Measurements from ENCODE around the gene SLC35A5. TPM values are rescaled to one million over a fixed set of nuclear protein-coding genes. Genes with fewer than 3 reads are reported as not detected.
"Not testable (repeated sequence)": the region's sequence is repeated elsewhere in the genome, so short reads cannot be mapped to it uniquely, and the experiment has no call there.

SLC35A5 gene, protein sequence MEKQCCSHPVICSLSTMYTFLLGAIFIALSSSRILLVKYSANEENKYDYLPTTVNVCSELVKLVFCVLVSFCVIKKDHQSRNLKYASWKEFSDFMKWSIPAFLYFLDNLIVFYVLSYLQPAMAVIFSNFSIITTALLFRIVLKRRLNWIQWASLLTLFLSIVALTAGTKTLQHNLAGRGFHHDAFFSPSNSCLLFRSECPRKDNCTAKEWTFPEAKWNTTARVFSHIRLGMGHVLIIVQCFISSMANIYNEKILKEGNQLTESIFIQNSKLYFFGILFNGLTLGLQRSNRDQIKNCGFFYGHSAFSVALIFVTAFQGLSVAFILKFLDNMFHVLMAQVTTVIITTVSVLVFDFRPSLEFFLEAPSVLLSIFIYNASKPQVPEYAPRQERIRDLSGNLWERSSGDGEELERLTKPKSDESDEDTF
- 73.5 and 81.5 TPM in 2 replicates for total RNA-seq (ENCODE audit: low replicate concordance)

DNA sequence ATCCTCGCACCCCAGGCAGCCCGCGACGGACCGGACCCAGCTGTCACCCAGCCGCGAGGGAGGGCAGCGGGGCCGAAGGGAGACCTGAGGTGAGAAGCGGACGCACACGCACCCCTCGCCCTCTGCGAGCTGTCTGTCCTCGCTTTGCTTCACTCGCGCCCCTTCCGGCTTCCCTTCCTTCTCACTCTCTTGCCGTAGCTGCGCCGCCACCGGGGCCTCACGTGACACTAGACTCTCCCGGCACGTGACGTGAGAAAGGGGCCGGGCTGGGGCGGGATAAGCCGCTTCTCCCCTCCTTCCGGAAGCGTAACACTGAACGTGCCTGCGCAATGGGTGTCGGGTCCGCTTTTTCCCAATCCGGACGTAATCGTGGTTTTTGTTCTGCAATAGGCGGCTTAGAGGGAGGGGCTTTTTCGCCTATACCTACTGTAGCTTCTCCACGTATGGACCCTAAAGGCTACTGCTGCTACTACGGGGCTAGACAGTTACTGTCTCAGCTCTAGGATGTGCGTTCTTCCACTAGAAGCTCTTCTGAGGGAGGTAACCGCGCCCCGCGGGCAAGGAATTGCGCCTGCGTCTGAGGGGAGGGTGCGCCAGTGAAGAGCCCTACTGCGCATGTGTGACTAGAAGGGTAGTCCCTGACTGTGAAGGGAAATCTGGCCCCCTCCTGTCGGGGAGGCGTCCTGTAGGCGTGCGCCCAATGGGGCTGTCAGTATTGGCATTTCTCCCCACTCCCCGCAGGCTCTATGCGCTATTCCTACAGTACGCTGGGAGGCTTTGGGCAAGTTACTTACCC lies at the start of gene SLC35A5, which contains the start of gene ATG3:
TSS of gene SLC35A5 (plus strand) at position 312 of the 796 bp plus-strand sequence. CDS start 1,359 bp downstream, outside the sequence.
TSS of gene ATG3 (minus strand) at position 229 of the 796 bp plus-strand sequence. CDS start 434 bp downstream, outside the sequence.
- peak; percentile 98 for DNase-seq (ENCODE audit: low read depth)
- H3K4me3 ChIP-seq (ENCODE audit: low read depth, low read length), result peak within 1 kb of the TSS; percentile 99
- TF ChIP-seq, protein P1, sequence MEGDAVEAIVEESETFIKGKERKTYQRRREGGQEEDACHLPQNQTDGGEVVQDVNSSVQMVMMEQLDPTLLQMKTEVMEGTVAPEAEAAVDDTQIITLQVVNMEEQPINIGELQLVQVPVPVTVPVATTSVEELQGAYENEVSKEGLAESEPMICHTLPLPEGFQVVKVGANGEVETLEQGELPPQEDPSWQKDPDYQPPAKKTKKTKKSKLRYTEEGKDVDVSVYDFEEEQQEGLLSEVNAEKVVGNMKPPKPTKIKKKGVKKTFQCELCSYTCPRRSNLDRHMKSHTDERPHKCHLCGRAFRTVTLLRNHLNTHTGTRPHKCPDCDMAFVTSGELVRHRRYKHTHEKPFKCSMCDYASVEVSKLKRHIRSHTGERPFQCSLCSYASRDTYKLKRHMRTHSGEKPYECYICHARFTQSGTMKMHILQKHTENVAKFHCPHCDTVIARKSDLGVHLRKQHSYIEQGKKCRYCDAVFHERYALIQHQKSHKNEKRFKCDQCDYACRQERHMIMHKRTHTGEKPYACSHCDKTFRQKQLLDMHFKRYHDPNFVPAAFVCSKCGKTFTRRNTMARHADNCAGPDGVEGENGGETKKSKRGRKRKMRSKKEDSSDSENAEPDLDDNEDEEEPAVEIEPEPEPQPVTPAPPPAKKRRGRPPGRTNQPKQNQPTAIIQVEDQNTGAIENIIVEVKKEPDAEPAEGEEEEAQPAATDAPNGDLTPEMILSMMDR (IDR thresholded peaks at IDR 0.05; ENCODE audit: insufficient read depth, low read length), result no peak

DNA sequence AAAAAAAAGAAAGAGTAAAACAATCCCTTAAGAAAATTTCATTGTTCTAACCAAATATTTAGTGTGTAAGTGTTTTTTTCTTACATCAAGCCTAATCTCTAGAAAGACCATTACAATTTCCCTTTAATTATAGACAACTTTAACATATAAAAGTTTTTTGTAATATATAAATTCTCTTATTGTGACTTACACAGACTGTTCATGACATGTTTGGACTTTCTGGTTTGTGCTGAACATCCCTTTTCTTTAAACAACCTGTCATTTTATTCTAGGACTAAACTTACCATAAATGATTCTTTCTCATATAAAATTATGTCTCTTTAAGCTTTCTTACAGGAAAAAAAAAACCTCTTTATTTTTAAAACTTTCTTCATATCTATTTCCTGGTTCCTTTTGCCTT lies 49.5 kb upstream of the SLC35A5 start:
- DNase-seq (ENCODE audit: low read depth), result no peak
- no peak overlapping the region for H3K4me3 ChIP-seq (ENCODE audit: low read depth, low read length)
- TF ChIP-seq, protein P1 (IDR thresholded peaks at IDR 0.05; ENCODE audit: insufficient read depth, low read length), result no peak

DNA sequence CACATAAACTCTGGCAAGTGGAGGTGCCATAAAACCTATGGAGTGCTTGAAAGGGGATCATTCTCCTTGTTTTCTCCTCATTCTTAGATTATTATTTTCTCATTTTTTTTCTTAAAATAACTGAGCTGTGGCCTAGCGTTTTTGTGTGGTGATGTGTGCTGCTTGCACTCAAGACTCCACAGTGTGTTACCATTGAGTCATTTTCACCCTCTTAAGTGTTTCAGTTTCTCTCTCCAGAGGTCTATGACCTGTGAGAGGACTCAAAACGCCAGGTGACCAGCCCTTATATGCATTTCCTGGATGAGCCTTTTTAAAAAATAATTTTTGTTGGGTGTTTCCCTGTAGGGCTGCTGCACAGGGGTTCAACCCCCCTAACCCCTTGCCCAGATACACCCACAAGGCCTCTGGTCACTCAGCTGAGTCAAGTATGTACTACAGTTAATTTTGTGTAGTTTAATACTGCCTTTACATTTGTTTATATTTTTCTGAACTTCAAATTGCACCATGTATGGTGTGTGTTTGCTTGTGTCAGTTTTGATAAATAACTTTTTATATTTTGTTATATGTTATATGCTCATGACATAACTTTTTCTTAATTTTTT lies 47.2 kb upstream of the SLC35A5 start:
- peak; percentile 24 for DNase-seq (ENCODE audit: low read depth)
- TF ChIP-seq, protein P1 (IDR thresholded peaks at IDR 0.05; ENCODE audit: insufficient read depth, low read length), result no peak
- H3K4me3 ChIP-seq (ENCODE audit: low read depth, low read length), result no peak overlapping the region

DNA sequence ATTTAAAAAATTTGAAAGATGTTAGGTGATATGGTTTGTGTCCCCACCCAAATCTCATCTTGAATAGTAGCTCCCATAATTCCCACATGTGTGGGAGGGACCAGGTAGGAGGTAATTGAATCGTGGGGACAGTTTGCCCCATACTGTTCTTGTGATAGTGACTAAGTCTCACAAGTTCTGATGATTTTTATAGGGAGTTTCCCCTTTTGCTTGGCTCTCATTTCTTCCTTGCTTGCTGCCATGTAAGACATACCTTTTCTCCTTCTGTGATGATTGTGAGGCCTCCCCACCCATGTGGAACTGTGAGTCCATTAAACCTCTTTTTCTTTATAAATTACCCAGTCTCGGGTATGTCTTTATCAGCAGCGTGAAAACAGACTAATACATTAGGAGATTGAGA lies 42.9 kb upstream of the SLC35A5 start:
- H3K4me3 ChIP-seq (ENCODE audit: low read depth, low read length), result not testable (repeated sequence)
- peak; percentile 46 for DNase-seq (ENCODE audit: low read depth)

DNA sequence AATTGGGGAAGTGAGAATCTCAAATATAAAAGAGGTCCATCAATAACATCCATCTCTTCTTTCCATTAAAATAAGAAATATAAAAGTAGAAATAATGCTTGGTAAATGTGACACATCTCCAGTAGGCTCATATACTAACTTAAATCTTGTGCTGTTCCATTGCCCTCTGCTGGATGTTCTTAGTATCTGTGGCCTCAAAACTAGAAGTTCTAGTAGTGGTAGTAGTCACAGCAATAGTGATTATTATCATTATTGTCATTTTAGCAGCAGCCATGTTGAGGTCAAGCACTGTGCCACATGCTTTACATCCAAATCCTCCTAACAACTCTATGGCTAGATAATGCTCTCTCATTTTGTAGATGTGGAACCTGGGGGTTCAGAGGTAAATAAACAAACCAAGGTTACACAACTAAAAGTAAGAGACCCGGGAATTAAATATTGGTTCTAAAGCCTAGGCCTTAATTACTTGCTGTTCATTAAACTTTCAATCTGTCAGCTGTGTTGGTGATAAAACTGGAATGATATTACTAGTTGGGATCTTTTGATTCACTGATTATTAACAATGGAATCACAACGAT lies 42.3 kb upstream of the SLC35A5 start:
- TF ChIP-seq, protein P1 (IDR thresholded peaks at IDR 0.05; ENCODE audit: insufficient read depth, low read length), result peak; percentile 81
- peak; percentile 92 for DNase-seq (ENCODE audit: low read depth)
- H3K4me3 ChIP-seq (ENCODE audit: low read depth, low read length), result no peak overlapping the region

DNA sequence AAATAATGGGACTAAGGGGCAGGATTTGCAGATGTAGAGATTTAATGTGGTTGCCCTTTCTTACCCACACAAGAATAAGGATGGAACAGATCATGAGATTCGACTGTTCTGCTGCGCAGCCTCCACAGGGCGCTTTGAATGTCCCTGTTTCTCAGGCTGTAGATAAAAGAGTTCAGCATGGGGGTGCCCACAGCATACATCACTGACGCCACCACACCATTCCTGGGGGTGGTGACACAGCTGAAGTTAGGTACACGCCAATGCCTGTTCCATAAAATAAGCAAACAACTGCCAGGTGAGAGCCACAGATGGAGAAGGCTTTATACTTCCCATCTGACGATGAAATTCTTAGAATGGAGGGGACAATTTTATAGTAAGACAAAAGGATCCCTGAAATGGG lies 37.7 kb upstream of the SLC35A5 start:
- DNase-seq (ENCODE audit: low read depth); H3K4me3 ChIP-seq (ENCODE audit: low read depth, low read length): not testable (repeated sequence)

DNA sequence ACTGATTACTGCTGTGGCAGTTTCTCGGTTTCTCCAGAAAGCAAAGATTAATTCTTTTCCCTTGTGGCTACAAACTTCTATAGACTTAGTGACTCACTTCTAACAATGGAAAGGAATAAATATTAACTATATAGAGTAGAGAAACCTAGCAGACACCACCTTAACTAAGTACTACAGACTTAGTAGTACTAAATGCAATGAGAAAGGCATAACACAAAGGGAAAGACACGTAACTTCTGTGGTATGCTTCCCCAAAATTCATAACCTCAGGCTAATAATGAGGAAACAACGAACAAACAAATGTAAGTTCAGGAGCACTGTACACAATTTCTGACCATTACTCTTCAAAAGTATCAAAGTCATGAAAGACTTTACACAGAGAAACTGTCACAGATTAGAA lies 31.3 kb upstream of the SLC35A5 start:
- TF ChIP-seq, protein P1 (IDR thresholded peaks at IDR 0.05; ENCODE audit: insufficient read depth, low read length), result no peak
- DNase-seq (ENCODE audit: low read depth), result no peak
- no peak overlapping the region for H3K4me3 ChIP-seq (ENCODE audit: low read depth, low read length)
